ENCODE measurements around the gene KSR1. TPM values are rescaled to one million over a fixed set of nuclear protein-coding genes. Genes with fewer than 3 reads are reported as not detected.

KSR1 gene
- polyA plus RNA-seq, 1 of the 3 experiments (the other 2 are of a cell fraction), result 7.5 TPM

DNA sequence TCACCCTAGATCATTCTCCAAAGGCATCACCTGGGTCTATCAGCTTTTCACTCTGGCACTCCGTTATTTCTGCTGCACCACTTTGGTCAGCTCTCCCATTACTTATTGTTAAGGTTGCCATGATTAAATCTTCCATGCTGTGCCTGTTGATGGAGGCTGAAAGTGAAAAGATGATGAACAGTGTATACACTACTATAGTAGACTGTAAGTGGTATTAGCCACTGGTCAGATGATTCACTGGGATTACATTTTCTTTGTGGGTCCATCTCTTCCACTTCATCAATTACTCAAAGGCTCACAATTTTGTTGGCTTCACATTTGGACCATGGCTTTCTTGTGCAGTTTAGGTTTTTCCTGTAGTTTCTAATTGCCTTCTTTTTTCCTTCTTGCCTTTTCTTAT, 158.9 kb downstream of the KSR1 start:
- Histone ChIP-seq H3K27me3 (ENCODE audit: insufficient read depth) (no peaks in the 10 kb centered on the region), H4K20me1 (ENCODE audit: insufficient read depth) (no peaks in the 10 kb centered on the region), H3K9ac (no peak overlapping the region), H3K4me3 (ENCODE audit: low read depth in 2 of 2, low read length in 1 of 2) (no peak overlapping the region), H3K27ac (ENCODE audit: low read depth in 2 of 2, low read length in 1 of 2) (no peak overlapping the region), H3K79me2 (ENCODE audit: insufficient read depth) (no peaks in the 10 kb centered on the region), H3K9me3 (no peaks in the 10 kb centered on the region), H3K4me2 (no peak overlapping the region), H3F3A (replicated peaks; ENCODE audit: insufficient read depth) (no peaks in the 10 kb centered on the region), H3K36me3 (replicated peaks in 1 of 2; ENCODE audit: control insufficient read depth in 1 of 2, insufficient read depth in 2 of 2, low read length in 1 of 2) (peaks cover 8 to 53% of the 10 kb centered on the region in 2 experiments), H3K4me1 (ENCODE audit: control insufficient read depth in 1 of 2, insufficient read depth in 2 of 2, low read depth in 1 of 2, low read length in 1 of 2) (no peaks in the 10 kb centered on the region), H2AFZ (ENCODE audit: low read depth) (no peak overlapping the region), H3K9me2 (no peaks in the 10 kb centered on the region)
- ChIA-PET CTCF (interaction anchor here (1.1 to 20.9 kb wide), 3 partner anchors 13 to 279 kb away, joined by 4 to 365 read pairs (median 115); no protein-coding TSS in a partner anchor), POLR2A (no interaction called here)
- DNase-seq, result no peak
- TF ChIP-seq, protein P1, sequence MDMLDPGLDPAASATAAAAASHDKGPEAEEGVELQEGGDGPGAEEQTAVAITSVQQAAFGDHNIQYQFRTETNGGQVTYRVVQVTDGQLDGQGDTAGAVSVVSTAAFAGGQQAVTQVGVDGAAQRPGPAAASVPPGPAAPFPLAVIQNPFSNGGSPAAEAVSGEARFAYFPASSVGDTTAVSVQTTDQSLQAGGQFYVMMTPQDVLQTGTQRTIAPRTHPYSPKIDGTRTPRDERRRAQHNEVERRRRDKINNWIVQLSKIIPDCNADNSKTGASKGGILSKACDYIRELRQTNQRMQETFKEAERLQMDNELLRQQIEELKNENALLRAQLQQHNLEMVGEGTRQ (IDR thresholded peaks at IDR 0.05; ENCODE audit: borderline replicate concordance, low read depth, low read length), result no peak
- TF ChIP-seq, protein P2, sequence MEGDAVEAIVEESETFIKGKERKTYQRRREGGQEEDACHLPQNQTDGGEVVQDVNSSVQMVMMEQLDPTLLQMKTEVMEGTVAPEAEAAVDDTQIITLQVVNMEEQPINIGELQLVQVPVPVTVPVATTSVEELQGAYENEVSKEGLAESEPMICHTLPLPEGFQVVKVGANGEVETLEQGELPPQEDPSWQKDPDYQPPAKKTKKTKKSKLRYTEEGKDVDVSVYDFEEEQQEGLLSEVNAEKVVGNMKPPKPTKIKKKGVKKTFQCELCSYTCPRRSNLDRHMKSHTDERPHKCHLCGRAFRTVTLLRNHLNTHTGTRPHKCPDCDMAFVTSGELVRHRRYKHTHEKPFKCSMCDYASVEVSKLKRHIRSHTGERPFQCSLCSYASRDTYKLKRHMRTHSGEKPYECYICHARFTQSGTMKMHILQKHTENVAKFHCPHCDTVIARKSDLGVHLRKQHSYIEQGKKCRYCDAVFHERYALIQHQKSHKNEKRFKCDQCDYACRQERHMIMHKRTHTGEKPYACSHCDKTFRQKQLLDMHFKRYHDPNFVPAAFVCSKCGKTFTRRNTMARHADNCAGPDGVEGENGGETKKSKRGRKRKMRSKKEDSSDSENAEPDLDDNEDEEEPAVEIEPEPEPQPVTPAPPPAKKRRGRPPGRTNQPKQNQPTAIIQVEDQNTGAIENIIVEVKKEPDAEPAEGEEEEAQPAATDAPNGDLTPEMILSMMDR (IDR thresholded peaks at IDR 0.05), result no peak
- TF ChIP-seq YY1 (IDR thresholded peaks at IDR 0.05; ENCODE audit: low read depth) (no peak), EP300 (IDR thresholded peaks at IDR 0.05; ENCODE audit: borderline replicate concordance in 1 of 2, low read depth in 1 of 2, low read length in 1 of 2) (no peak), CHD2 (IDR thresholded peaks at IDR 0.05; ENCODE audit: low read length, partially characterized antibody) (no peak), GATA2 (CRISPR knock-in tag; IDR thresholded peaks at IDR 0.05) (no peak), EZH2phosphoT487 (IDR thresholded peaks at IDR 0.05; ENCODE audit: borderline replicate concordance, low read depth) (no peak), GABPA (IDR thresholded peaks at IDR 0.05; ENCODE audit: low read depth) (no peak), RFX5 (IDR thresholded peaks at IDR 0.05; ENCODE audit: low read length) (no peak), TEAD4 (IDR thresholded peaks at IDR 0.05; ENCODE audit: borderline replicate concordance, insufficient read depth) (no peak), JUND (IDR thresholded peaks at IDR 0.05) (no peak), MXI1 (IDR thresholded peaks at IDR 0.05; ENCODE audit: low read depth, low read length) (no peak), FOXM1 (IDR thresholded peaks at IDR 0.05; ENCODE audit: low read depth) (no peak), MEF2A (IDR thresholded peaks at IDR 0.05; ENCODE audit: borderline replicate concordance, low read depth) (no peak), SMC3 (IDR thresholded peaks at IDR 0.05; ENCODE audit: low read depth, low read length) (no peak), NFIC (IDR thresholded peaks at IDR 0.05; ENCODE audit: borderline replicate concordance) (no peak), RAD21 (IDR thresholded peaks at IDR 0.05; ENCODE audit: low read length) (no peak)
- TF ChIP-seq, protein P3, sequence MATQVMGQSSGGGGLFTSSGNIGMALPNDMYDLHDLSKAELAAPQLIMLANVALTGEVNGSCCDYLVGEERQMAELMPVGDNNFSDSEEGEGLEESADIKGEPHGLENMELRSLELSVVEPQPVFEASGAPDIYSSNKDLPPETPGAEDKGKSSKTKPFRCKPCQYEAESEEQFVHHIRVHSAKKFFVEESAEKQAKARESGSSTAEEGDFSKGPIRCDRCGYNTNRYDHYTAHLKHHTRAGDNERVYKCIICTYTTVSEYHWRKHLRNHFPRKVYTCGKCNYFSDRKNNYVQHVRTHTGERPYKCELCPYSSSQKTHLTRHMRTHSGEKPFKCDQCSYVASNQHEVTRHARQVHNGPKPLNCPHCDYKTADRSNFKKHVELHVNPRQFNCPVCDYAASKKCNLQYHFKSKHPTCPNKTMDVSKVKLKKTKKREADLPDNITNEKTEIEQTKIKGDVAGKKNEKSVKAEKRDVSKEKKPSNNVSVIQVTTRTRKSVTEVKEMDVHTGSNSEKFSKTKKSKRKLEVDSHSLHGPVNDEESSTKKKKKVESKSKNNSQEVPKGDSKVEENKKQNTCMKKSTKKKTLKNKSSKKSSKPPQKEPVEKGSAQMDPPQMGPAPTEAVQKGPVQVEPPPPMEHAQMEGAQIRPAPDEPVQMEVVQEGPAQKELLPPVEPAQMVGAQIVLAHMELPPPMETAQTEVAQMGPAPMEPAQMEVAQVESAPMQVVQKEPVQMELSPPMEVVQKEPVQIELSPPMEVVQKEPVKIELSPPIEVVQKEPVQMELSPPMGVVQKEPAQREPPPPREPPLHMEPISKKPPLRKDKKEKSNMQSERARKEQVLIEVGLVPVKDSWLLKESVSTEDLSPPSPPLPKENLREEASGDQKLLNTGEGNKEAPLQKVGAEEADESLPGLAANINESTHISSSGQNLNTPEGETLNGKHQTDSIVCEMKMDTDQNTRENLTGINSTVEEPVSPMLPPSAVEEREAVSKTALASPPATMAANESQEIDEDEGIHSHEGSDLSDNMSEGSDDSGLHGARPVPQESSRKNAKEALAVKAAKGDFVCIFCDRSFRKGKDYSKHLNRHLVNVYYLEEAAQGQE (IDR thresholded peaks at IDR 0.05; ENCODE audit: low read depth, low read length), result no peak
- TF ChIP-seq, protein P4, sequence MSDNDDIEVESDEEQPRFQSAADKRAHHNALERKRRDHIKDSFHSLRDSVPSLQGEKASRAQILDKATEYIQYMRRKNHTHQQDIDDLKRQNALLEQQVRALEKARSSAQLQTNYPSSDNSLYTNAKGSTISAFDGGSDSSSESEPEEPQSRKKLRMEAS (IDR thresholded peaks at IDR 0.05; ENCODE audit: low read depth), result no peak
- TF ChIP-seq, protein P5, sequence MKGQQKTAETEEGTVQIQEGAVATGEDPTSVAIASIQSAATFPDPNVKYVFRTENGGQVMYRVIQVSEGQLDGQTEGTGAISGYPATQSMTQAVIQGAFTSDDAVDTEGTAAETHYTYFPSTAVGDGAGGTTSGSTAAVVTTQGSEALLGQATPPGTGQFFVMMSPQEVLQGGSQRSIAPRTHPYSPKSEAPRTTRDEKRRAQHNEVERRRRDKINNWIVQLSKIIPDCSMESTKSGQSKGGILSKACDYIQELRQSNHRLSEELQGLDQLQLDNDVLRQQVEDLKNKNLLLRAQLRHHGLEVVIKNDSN (IDR thresholded peaks at IDR 0.05; ENCODE audit: borderline replicate concordance, low read depth), result no peak
- WGBS (ENCODE audit: low lambda C conversion rate), result 93% methylated on average over 1 of the region's 1 CpG
